GM23248 (cell line): ENCODE measurements around the gene SPOP. TPM values are rescaled to one million over a fixed set of nuclear protein-coding genes. Genes with fewer than 3 reads are reported as not detected.

Experiments
- DNase-seq: peaks from one replicate; pipeline ENCODE4 v3.0.0-alpha.2; 2015
- H2AFZ ChIP-seq: fragments of 200-600 bp; sonication (generic); 2 replicates; pipeline ENCODE4 v1.6.1; 2016; ENCODE audit warnings: antibody characterized with exemption
- H3F3A ChIP-seq: fragments of 200-600 bp; sonication (generic); 2 replicates; pipeline ENCODE4 v1.6.1; 2016; ENCODE audit warnings: mild to moderate bottlenecking, antibody characterized with exemption, mixed run types; ENCODE audit not compliant: insufficient read depth
- H3K27ac ChIP-seq: fragments of 200-600 bp; sonication (generic); 2 replicates; pipeline ENCODE4 v1.5.1; 2016; ENCODE audit warnings: mild to moderate bottlenecking
- H3K27me3 ChIP-seq: fragments of 200-600 bp; sonication (generic); replicated peaks from 2 replicates; pipeline ENCODE4 v1.6.1; 2016; ENCODE audit warnings: mild to moderate bottlenecking; ENCODE audit not compliant: insufficient read depth
- H3K36me3 ChIP-seq: fragments of 200-600 bp; sonication (generic); 2 replicates; pipeline ENCODE4 v1.6.1; 2016; ENCODE audit warnings: low read depth, mild to moderate bottlenecking
- H3K4me1 ChIP-seq: fragments of 200-600 bp; sonication (generic); 2 replicates; pipeline ENCODE4 v1.6.1; 2016; ENCODE audit warnings: mild to moderate bottlenecking; ENCODE audit not compliant: insufficient read depth
- H3K4me2 ChIP-seq: fragments of 200-600 bp; sonication (generic); one replicate; pipeline ENCODE4 v1.6.1; 2016; ENCODE audit warnings: mild to moderate bottlenecking; ENCODE audit not compliant: unreplicated experiment
- H3K4me3 ChIP-seq: fragments of 200-600 bp; sonication (generic); 2 replicates; pipeline ENCODE4 v1.5.1; 2016; ENCODE audit warnings: mild to moderate bottlenecking
- H3K79me2 ChIP-seq: fragments of 200-600 bp; sonication (generic); 2 replicates; pipeline ENCODE4 v1.6.1; 2016; ENCODE audit warnings: mild to moderate bottlenecking; ENCODE audit not compliant: insufficient read depth
- H3K9ac ChIP-seq: fragments of 200-600 bp; sonication (generic); 2 replicates; pipeline ENCODE4 v1.6.1; 2016; ENCODE audit warnings: mild to moderate bottlenecking
- H3K9me2 ChIP-seq: fragments of 200-600 bp; sonication (generic); 2 replicates; pipeline ENCODE4 v1.6.1; 2016; ENCODE audit warnings: mixed run types, mild to moderate bottlenecking, moderate library complexity; ENCODE audit not compliant: insufficient read depth
- H3K9me3 ChIP-seq: fragments of 200-600 bp; sonication (generic); one replicate; pipeline ENCODE4 v1.6.1; 2017; ENCODE audit warnings: low read depth
- H4K20me1 ChIP-seq: fragments of 200-600 bp; sonication (generic); 2 replicates; pipeline ENCODE4 v1.6.0; 2016; ENCODE audit not compliant: insufficient read depth
- EZH2 ChIP-seq: fragments of 200-600 bp; sonication (generic); IDR thresholded peaks from 2 replicates; pipeline ENCODE4 v1.6.1; 2018; ENCODE audit warnings: antibody characterized with exemption, mild to moderate bottlenecking; ENCODE audit not compliant: insufficient read depth, poor library complexity, severe bottlenecking
- EZH2phosphoT487 ChIP-seq: fragments of 200-600 bp; sonication (generic); IDR thresholded peaks from 2 replicates; pipeline ENCODE4 v1.6.1; 2018; ENCODE audit warnings: antibody characterized with exemption, moderate library complexity, mild to moderate bottlenecking, low read depth; ENCODE audit not compliant: insufficient read depth
- WGBS, 2 experiments: methylation state at CpG; one replicate each; pipeline ENCODE4 v1.1.6; 2015 to 2017; ENCODE audit warnings: low lambda C conversion rate in 2 of 2, low coverage in 1 of 2; ENCODE audit errors: missing lambda C conversion rate in 2 of 2; 5-methylcytosine and 5-hydroxymethylcytosine counted together
- in situ Hi-C: fragments of 300-500 bp; cut with MboI; formaldehyde crosslinking; loops from 2 replicates; pipeline ENCODE4 v1.15.0; 2020
- polyA plus RNA-seq: library from polyadenylated mRNA; unstranded; fragments of >200 nt; fragmentation: Nextera tagmentation; extraction: Ambion mirVana; gene quantifications from 2 replicates; pipeline ENCODE4 v1.2.1, GENCODE V29; 2016
- total RNA-seq: library from RNA; depleted of rRNA; stranded (reverse); fragments of >200 nt; shearing (Covaris generic); gene quantifications from 2 replicates; pipeline ENCODE4 v1.2.3, GENCODE V29; 2014

Gene SPOP
- total and polyA plus RNA-seq, 2 experiments from 2014 or later: 64.1 to 69.8 TPM

GRCh38 chr17:49694847-49695697, 17.2 kb upstream of the SPOP start:
- WGBS, 2 experiments: 11% methylated on average over 16 of the region's 16 CpGs
- no peak overlapping the region for H2AFZ ChIP-seq
- H3K27ac ChIP-seq: no peak overlapping the region
- no peak overlapping the region for H3K4me3 ChIP-seq
- no peaks in the 10 kb centered on the region for H4K20me1 ChIP-seq
- no peak overlapping the region for H3K4me2 ChIP-seq
- no peaks in the 10 kb centered on the region for H3K36me3 ChIP-seq
- H3K4me1 ChIP-seq: no peaks in the 10 kb centered on the region
- TF ChIP-seq EZH2phosphoT487: no peak
- TF ChIP-seq EZH2: no peak
- H3K27me3 ChIP-seq: no peaks in the 10 kb centered on the region
- H3K9ac ChIP-seq: no peak overlapping the region
- no peaks in the 10 kb centered on the region for H3K79me2 ChIP-seq
- H3K9me3 ChIP-seq: no peaks in the 10 kb centered on the region
- H3F3A ChIP-seq: no peaks in the 10 kb centered on the region
- H3K9me2 ChIP-seq: no peaks in the 10 kb centered on the region
- in situ Hi-C loops: loop anchor here (10.0 kb wide), 1 partner anchor 270 kb away; no protein-coding TSS in a partner anchor
- DNase-seq: peak; percentile 50

DNA sequence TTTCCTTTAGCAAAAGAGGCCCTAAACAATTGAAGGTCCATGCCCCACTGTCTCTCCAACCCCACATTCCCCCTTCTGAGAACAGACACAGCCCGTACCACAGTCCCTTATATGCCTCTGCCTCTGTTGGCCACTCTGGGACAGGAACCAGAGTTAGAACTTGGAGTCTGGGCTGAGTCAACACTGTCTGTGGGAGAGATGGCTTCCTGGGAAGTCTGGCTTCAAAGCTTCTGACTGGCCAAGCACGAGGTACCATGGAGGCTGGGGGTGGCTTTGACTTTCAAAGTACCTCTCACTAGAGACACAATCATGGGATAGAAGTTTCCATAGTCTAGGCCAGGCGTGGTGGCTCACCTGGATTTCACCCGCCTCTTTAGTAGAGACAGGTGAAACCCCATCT, 14.9 kb upstream of the SPOP start:
- Histone ChIP-seq H3K9ac (no peak overlapping the region), H3K79me2 (no peaks in the 10 kb centered on the region), H3K4me1 (no peaks in the 10 kb centered on the region), H3K4me2 (no peak overlapping the region), H4K20me1 (no peaks in the 10 kb centered on the region), H3K9me2 (no peaks in the 10 kb centered on the region), H3K9me3 (no peaks in the 10 kb centered on the region), H3K27ac (no peak overlapping the region), H3K36me3 (no peaks in the 10 kb centered on the region), H2AFZ (no peak overlapping the region), H3K4me3 (no peak overlapping the region), H3K27me3 (no peaks in the 10 kb centered on the region), H3F3A (no peaks in the 10 kb centered on the region)
- WGBS, 2 experiments: 67 to 68% methylated on average over 4 of the region's 4 CpGs
- TF ChIP-seq EZH2phosphoT487: no peak
- TF ChIP-seq EZH2: no peak
- in situ Hi-C loops: loop anchor here (10.0 kb wide), 1 partner anchor 268 kb away; no protein-coding TSS in a partner anchor
- peak; percentile 39 for DNase-seq

DNA sequence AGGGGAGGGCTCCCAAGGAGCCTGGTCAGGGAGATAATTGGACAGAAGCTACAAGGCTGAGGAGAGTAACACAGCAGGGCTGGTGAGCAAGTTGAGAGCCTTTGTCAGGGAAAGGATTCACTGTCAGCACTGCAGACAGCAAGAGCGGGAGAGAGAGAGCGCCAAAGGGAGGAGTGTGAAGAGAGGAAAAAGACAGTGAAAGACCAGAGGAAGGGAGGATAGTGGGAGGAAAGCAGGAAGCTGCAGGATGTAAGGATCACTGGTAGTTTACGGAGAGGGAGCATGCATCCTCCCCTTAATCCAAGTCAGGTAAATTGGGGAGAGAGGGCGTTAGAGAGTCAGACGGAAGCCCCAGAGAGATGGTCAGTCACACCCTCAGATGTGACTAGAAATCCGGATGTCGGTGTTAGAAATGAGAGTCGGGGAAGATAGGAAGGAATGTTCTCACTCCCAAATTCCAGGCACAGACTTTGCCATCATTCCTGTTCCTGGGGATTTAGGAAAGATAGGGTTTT, 13.8 kb upstream of the SPOP start:
- 50 to 56% methylated on average over 8 of the region's 8 CpGs for WGBS, 2 experiments
- TF ChIP-seq EZH2 (no peak), EZH2phosphoT487 (no peak)
- in situ Hi-C loops: loop anchor here (10.0 kb wide), 1 partner anchor 267 kb away; no protein-coding TSS in a partner anchor

DNA sequence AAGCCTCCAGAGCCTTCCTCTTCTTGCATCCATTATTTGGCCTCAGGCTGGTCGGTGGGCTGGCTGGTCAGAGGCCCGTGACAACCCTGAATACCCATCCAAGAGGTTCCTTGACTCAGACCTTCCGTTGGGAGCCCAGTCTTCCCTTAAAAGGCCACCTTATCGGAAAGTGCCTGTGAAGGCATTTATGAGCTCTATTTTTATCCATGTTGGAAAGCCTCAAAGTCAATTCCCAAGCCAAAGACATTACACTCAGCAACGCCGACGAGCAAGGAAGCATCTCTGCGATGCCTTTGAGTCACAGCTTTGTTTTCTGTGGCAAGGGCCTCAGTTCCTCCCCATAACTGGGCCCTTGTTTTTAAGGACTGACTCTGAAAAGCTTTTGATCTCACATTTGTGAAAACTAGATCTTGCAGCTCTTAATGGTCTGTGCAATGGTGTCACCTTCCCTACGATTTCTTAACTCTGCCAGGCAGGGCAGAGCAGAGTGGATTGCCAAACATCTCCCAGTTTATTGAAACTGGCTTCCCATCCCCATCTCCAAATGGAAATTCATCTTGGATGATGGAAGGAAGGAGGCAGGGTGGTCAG, 13.3 kb upstream of the SPOP start:
- no peak for TF ChIP-seq EZH2
- TF ChIP-seq EZH2phosphoT487: no peak
- Histone ChIP-seq H3K9ac (0 out of 2 replicates have a peak overlapping the region, but pooled peaks have one; percentile 36), H3K27ac (peak overlapping the region; percentile 55), H3K36me3 (no peaks in the 10 kb centered on the region), H3K4me1 (no peaks in the 10 kb centered on the region), H3K9me3 (no peaks in the 10 kb centered on the region), H2AFZ (peak overlapping the region; percentile 45), H3K27me3 (no peaks in the 10 kb centered on the region), H3K9me2 (no peaks in the 10 kb centered on the region), H3K4me3 (no peak overlapping the region), H3K4me2 (peak overlapping the region; percentile 9), H4K20me1 (no peaks in the 10 kb centered on the region), H3K79me2 (no peaks in the 10 kb centered on the region), H3F3A (no peaks in the 10 kb centered on the region)
- peak; percentile 69 for DNase-seq
- in situ Hi-C loops: loop anchor here (10.0 kb wide), 1 partner anchor 266 kb away; no protein-coding TSS in a partner anchor
- 50 to 56% methylated on average over 9 of the region's 9 CpGs for WGBS, 2 experiments

More for the DNA sequence above, 13.8 kb upstream of the SPOP start:
- Histone ChIP-seq H3K79me2 (no peaks in the 10 kb centered on the region), H3K36me3 (no peaks in the 10 kb centered on the region), H3K9me3 (no peaks in the 10 kb centered on the region), H3K27ac (peak overlapping the region; percentile 55), H3K4me1 (no peaks in the 10 kb centered on the region), H3F3A (no peaks in the 10 kb centered on the region), H3K4me3 (no peak overlapping the region), H4K20me1 (no peaks in the 10 kb centered on the region), H3K4me2 (no peak overlapping the region), H3K9me2 (no peaks in the 10 kb centered on the region), H3K9ac (0 out of 2 replicates have a peak overlapping the region, but pooled peaks have one; percentile 36), H2AFZ (peak overlapping the region; percentile 45), H3K27me3 (no peaks in the 10 kb centered on the region)
- DNase-seq: peak; percentile 13
